RWPE2 (cell line): ENCODE measurements around the gene APLP1.

Experiments
- ATAC-seq: fragments of 200-7000 bp; cut with Tn5 transposase; 3 replicates; pipeline ENCODE4 v1.9.1; 2021; ENCODE audit warnings: low read depth
- DNase-seq: peaks from one replicate; pipeline ENCODE4 v3.0.0-alpha.2; 2020; ENCODE audit warnings: low spot score
- H3K27ac ChIP-seq: fragments of 450-650 bp; 2 replicates; pipeline ENCODE4 v1.5.1; 2017; ENCODE audit warnings: mild to moderate bottlenecking; ENCODE audit not compliant: poor library complexity, severe bottlenecking
- H3K27me3 ChIP-seq: fragments of 250-450 bp; sonication (Bioruptor Pico); 2 replicates; pipeline ENCODE4 v1.5.1; 2021; ENCODE audit warnings: mild to moderate bottlenecking, moderate library complexity; ENCODE audit not compliant: insufficient read depth, poor library complexity, severe bottlenecking
- H3K36me3 ChIP-seq: fragments of 250-450 bp; sonication (Bioruptor Pico); 2 replicates; pipeline ENCODE4 v1.5.1; 2020; ENCODE audit warnings: low read depth, mild to moderate bottlenecking, moderate library complexity
- H3K4me1 ChIP-seq: fragments of 250-450 bp; sonication (Bioruptor Pico); 2 replicates; pipeline ENCODE4 v1.5.1; 2021; ENCODE audit warnings: mild to moderate bottlenecking, moderate library complexity; ENCODE audit not compliant: insufficient read depth, poor library complexity, severe bottlenecking
- H3K4me3 ChIP-seq: fragments of 250-450 bp; sonication (Bioruptor Pico); 2 replicates; pipeline ENCODE4 v1.5.1; 2021; ENCODE audit warnings: mild to moderate bottlenecking, moderate library complexity; ENCODE audit not compliant: severe bottlenecking
- H3K9me3 ChIP-seq: fragments of 250-450 bp; sonication (Bioruptor Pico); 2 replicates; pipeline ENCODE4 v1.5.1; 2021; ENCODE audit warnings: mild to moderate bottlenecking, moderate library complexity; ENCODE audit not compliant: severe bottlenecking
- CTCF ChIP-seq: fragments of 450-650 bp; IDR thresholded peaks from one replicate; pipeline ENCODE4 v1.5.1; 2017; ENCODE audit warnings: mild to moderate bottlenecking, moderate library complexity; ENCODE audit not compliant: poor library complexity, severe bottlenecking

Gene APLP1

GRCh38 chr19:35852029-35852780, 16.2 kb upstream of the APLP1 start, which contains the start of gene NPHS1:
TSS of gene NPHS1 (minus strand) at chr19:35852504. CDS start at chr19:35851837, 667 bp downstream.
- no peak within 1 kb of the TSS for H3K4me3 ChIP-seq
- no peak for TF ChIP-seq CTCF
- DNase-seq (no peak), ATAC-seq (no peak)
- H3K4me1 ChIP-seq = no peaks in the 10 kb centered on the region
- H3K27me3 ChIP-seq = peaks cover 16% of the 10 kb centered on the region
- H3K36me3 ChIP-seq = no peaks in the 10 kb centered on the region
- no peak within 1 kb of the TSS for H3K27ac ChIP-seq
- H3K9me3 ChIP-seq = no peaks in the 10 kb centered on the region

DNA sequence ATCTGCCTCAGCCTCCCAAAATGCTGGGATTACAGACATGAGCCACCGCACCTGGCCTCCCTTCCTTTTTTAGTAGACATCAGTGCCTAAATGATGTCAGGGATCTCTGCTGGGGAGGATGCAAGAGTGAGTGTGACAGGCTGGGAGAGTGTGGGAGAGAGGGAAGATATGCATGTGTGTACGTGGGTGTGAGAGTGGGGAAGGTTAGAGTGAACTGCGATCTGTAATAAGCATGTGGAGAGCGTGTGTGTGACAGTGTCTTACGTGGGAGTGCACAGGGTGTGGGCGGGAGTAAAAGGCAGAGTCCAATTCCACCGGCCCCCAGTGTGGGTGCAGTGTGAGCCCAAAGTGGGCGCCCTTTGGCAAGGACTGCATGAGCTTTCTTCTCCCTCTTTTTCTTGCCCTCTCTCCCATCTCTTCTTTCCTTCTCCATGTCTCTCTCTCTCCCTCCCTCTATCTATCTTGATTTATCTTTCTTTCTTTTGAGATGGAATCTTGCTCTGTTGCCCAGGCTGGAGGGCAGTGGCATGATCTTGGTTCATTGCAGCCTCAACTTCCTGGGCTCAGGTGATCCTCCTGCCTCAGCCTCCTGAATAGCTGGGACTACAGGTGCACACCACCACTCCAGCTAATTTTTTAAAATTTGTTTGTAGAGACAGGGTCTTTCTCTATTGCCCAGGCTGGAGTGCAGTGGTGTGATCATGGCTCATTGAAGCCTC, 15.2 kb upstream of the APLP1 start:
- H3K27me3 ChIP-seq = peaks cover 16% of the 10 kb centered on the region
- H3K4me1 ChIP-seq = no peaks in the 10 kb centered on the region
- H3K27ac ChIP-seq = no peak overlapping the region
- H3K4me3 ChIP-seq = no peak overlapping the region
- H3K36me3 ChIP-seq = no peaks in the 10 kb centered on the region
- DNase-seq (no peak), ATAC-seq (no peak)
- TF ChIP-seq CTCF = no peak
- no peaks in the 10 kb centered on the region for H3K9me3 ChIP-seq

DNA sequence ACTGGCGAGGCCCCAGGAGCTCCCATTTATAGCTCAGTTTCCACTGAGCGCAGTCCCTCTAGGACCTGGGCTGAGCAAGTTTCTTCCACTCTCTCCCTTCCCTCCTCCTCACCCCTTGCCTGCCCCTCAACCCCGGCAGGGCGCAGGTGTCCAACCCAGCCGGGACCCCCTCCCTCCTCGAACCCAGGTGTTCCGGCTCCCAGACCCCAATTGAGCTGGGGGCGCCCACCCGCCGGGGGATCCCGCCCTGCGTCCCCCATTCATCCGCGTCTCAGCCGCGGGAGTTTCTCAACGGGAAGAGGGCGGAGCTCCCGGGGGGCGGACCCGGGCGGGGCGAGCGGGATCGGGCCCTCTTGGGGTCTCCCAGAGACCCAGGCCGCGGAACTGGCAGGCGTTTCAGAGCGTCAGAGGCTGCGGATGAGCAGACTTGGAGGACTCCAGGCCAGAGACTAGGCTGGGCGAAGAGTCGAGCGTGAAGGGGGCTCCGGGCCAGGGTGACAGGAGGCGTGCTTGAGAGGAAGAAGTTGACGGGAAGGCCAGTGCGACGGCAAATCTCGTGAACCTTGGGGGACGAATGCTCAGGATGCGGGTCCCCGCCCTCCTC, 11.7 kb upstream of the APLP1 start, which contains the start of gene KIRREL2:
KIRREL2 (plus strand) TSS at position 366 of the 604 bp plus-strand sequence; CDS start at position 575, 209 bp downstream.
- peak within 1 kb of the TSS; percentile 31 for H3K4me3 ChIP-seq
- H3K27me3 ChIP-seq = peaks cover 40% of the 10 kb centered on the region
- DNase-seq (no peak), ATAC-seq (peak; percentile 71)
- no peaks in the 10 kb centered on the region for H3K4me1 ChIP-seq
- H3K27ac ChIP-seq = no peak within 1 kb of the TSS
- no peaks in the 10 kb centered on the region for H3K36me3 ChIP-seq
- no peak for TF ChIP-seq CTCF
- no peaks in the 10 kb centered on the region for H3K9me3 ChIP-seq

GRCh38 chr19:35858311-35858710, 10.1 kb upstream of the APLP1 start:
- Histone ChIP-seq H3K27ac (no peak overlapping the region), H3K27me3 (peaks cover 43% of the 10 kb centered on the region), H3K4me3 (no peak overlapping the region), H3K9me3 (no peaks in the 10 kb centered on the region), H3K36me3 (no peaks in the 10 kb centered on the region), H3K4me1 (no peaks in the 10 kb centered on the region)
- TF ChIP-seq CTCF = no peak
- no peak for DNase-seq
- ATAC-seq = no peak
